T-cell (primary cell): ENCODE results near the gene CSF2. TPM values are rescaled to one million over a fixed set of nuclear protein-coding genes. Genes with fewer than 3 reads are reported as not detected.
"Not testable (repeated sequence)": the region's sequence is repeated elsewhere in the genome, so short reads cannot be mapped to it uniquely, and the experiment has no call there.

Experiments
- ATAC-seq, 4 experiments: fragments of 200-7000 bp in 3 of 4; fragments of 150-1000 bp in 1 of 4; cut with Tn5 transposase; replicated peaks in 1 of 4; 1 replicate in 3 of 4; 2 replicates in 1 of 4; pipeline ENCODE4 v1.10.0; 2021; ENCODE audit warnings: moderate library complexity in 3 of 4, mild to moderate bottlenecking in 2 of 4, moderate number of reproducible peaks in 1 of 4
- CTCF ChIA-PET, 2 donors: fragments of 300-600 bp; sonication (Branson Sonifier 250); formaldehyde crosslinking; loops; one replicate each; lab custom pipeline; 2022; ENCODE audit warnings: antibody characterized with exemption in 2 of 2; lab: Charles Lee
- POLR2A ChIA-PET, 2 donors: fragments of 300-600 bp; sonication (Branson Sonifier 250); formaldehyde crosslinking; loops; one replicate each; lab custom pipeline; 2022; ENCODE audit warnings: antibody characterized with exemption in 2 of 2; lab: Charles Lee
- DNase-seq, 35 experiments: peaks; one replicate each; pipeline versions ENCODE4 v3.0.0 to v3.0.0-alpha.2; 2013 to 2023
- H3K27ac ChIP-seq: one replicate; pipeline ENCODE4 v1.5.1; 2013; ENCODE audit warnings: low read length
- H3K27me3 ChIP-seq, 2 experiments: replicated peaks in 1 of 2; 1 replicate in 1 of 2; 2 replicates in 1 of 2; pipeline versions ENCODE4 v1.6.1 to v1.7.0; 2013; ENCODE audit warnings: low read length in 1 of 2, mixed read lengths in 1 of 2; ENCODE audit not compliant: control insufficient read depth in 2 of 2, insufficient read depth in 2 of 2; ENCODE audit errors: extremely low read depth in 1 of 2
- H3K36me3 ChIP-seq, 2 donors: 1 replicate in 1 of 2; 2 replicates in 1 of 2; pipeline versions ENCODE4 v1.6.1 to v1.7.0; 2013; ENCODE audit warnings: low read length in 1 of 2; ENCODE audit not compliant: control insufficient read depth in 2 of 2, insufficient read depth in 1 of 2; ENCODE audit errors: extremely low read depth in 1 of 2
- H3K4me1 ChIP-seq, 2 experiments: 1 replicate in 1 of 2; 2 replicates in 1 of 2; pipeline versions ENCODE4 v1.6.1 to v1.7.0; 2013; ENCODE audit warnings: low read length in 2 of 2, mixed read lengths in 1 of 2; ENCODE audit not compliant: insufficient read depth in 2 of 2, control insufficient read depth in 1 of 2; ENCODE audit errors: extremely low read depth in 1 of 2
- H3K4me3 ChIP-seq, 2 donors: 1 replicate in 1 of 2; 2 replicates in 1 of 2; pipeline versions ENCODE4 v1.5.1 to v1.7.0; 2013; ENCODE audit warnings: mild to moderate bottlenecking in 2 of 2, low read length in 1 of 2, moderate library complexity in 1 of 2; ENCODE audit not compliant: control insufficient read depth in 1 of 2; ENCODE audit errors: extremely low read depth in 1 of 2
- H3K9me3 ChIP-seq: 2 replicates; pipeline ENCODE4 v1.7.0; 2013
- H3K27ac Mint-ChIP-seq, 2 donors: one replicate each; pipeline ENCODE4 v1.8.0; 2020 to 2021; ENCODE audit warnings: mild to moderate bottlenecking in 2 of 2, mixed read lengths in 2 of 2
- H3K27me3 Mint-ChIP-seq, 2 donors: one replicate each; pipeline ENCODE4 v1.8.0; 2021 to 2022; ENCODE audit warnings: mixed read lengths in 2 of 2
- H3K36me3 Mint-ChIP-seq: one replicate; pipeline ENCODE4 v1.8.0; 2021; ENCODE audit warnings: mixed read lengths
- H3K4me1 Mint-ChIP-seq, 3 donors: one replicate each; pipeline ENCODE4 v1.8.0; 2020 to 2022; ENCODE audit warnings: mixed read lengths in 3 of 3, mild to moderate bottlenecking in 1 of 3
- H3K4me3 Mint-ChIP-seq, 3 donors: one replicate each; pipeline ENCODE4 v1.8.0; 2020 to 2022; ENCODE audit warnings: mild to moderate bottlenecking in 3 of 3, mixed read lengths in 3 of 3, moderate library complexity in 3 of 3
- H3K9me3 Mint-ChIP-seq, 3 donors: one replicate each; pipeline ENCODE4 v1.8.0; 2020 to 2022; ENCODE audit warnings: mixed read lengths in 3 of 3
- WGBS: methylation state at CpG from one replicate; pipeline ENCODE4 v1.1.5; 2013; ENCODE audit warnings: missing lambda C conversion rate; ENCODE audit not compliant: insufficient coverage; 5-methylcytosine and 5-hydroxymethylcytosine counted together
- total RNA-seq, 35 experiments: library from RNA in 6 of 35; stranded (reverse) in 6 of 35; fragments of 120-200 nt in 1 of 35; gene quantifications; one replicate each; pipeline versions ENCODE4 v1.2.1 to v1.2.4 and lab custom pipeline; 2013 to 2026

CSF2 gene
- total RNA-seq, 5 donors from 2014 or later (not counting 1 experiment from before 2014, with no cell fraction given), result 0.89 TPM; not detected in 4

DNA sequence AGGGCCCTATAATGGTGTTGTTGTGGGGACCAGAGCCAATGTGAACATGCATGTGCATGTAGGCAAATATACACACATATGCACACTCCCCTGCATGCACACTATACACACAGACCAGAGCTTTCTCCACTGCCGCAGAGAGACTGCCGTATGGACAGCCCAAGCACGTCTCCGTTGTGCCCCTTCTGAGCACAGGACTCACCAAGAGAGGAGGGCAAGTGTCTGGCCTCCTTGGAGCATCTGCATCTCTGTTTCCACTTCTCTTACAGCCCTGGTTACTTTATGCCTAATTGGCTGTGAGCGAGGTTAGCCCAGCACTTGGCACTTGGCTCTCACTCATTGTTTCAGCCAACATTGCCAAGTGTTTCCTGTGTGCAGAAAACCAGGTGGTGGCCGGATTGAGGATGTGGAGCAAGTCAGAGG, 30.4 kb downstream of the CSF2 start:
- WGBS, result 6% methylated on average over 5 of the region's 6 CpGs
- Histone ChIP-seq H3K4me3 (no peak overlapping the region), H3K36me3 (no peaks in the 10 kb centered on the region), H3K27ac (peak overlapping the region; percentile 93), H3K4me1 (peaks cover 14 to 63% of the 10 kb centered on the region in 2 experiments), H3K9me3 (no peaks in the 10 kb centered on the region), H3K27me3 (no peaks in the 10 kb centered on the region)
- ATAC-seq (peak in 2 of 4 experiments; percentile 9 to 55), DNase-seq (no peak)
- no peaks in the 10 kb centered on the region for H3K27me3 Mint-ChIP-seq
- H3K36me3 Mint-ChIP-seq, result no peaks in the 10 kb centered on the region
- ChIA-PET POLR2A (interaction anchor here in 1 of 2 donors (0.5 to 0.6 kb wide), 2 partner anchors 846 to 856 kb away, joined by 3 to 15 read pairs; no protein-coding TSS in a partner anchor), CTCF (interaction anchor here in 1 of 2 donors (1.1 kb wide), 1 partner anchor 33 kb away, joined by 4 read pairs; no protein-coding TSS in a partner anchor)
- peak overlapping the region; percentile 85 to 88 for H3K27ac Mint-ChIP-seq
- H3K9me3 Mint-ChIP-seq, result no peaks in the 10 kb centered on the region
- peaks cover 59 to 80% (median 70%) of the 10 kb centered on the region in 3 donors for H3K4me1 Mint-ChIP-seq
- H3K4me3 Mint-ChIP-seq, result peak overlapping the region; percentile 2 to 55 (median 15)

DNA sequence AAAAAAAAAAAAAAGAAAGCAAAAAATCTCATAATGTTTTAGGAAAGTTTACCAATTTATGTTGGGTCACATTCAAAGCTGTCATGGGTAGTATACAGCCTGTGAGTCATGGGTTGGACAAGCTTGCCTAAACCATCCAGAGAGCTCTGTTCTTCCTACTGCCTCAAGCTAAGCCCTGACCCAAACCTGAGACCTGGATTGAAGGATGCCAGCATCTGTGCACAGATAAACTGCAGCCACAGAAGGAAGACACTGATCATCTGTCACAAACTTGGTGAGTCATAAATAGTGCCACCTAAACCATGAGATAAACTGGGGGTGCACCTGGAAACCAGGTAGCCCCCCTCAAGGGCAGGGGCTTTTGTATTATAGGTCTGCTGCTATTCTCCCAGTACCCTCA, 31.0 kb downstream of the CSF2 start:
- no peaks in the 10 kb centered on the region for H3K27me3 Mint-ChIP-seq
- H3K27me3 ChIP-seq, result no peaks in the 10 kb centered on the region
- ChIA-PET CTCF (interaction anchor here in 1 of 2 donors (0.6 to 1.1 kb wide), 3 partner anchors 33 to 1901 kb away, joined by 4 to 7 read pairs (median 5); no protein-coding TSS in a partner anchor), POLR2A (interaction anchor here in 1 of 2 donors (0.5 to 0.6 kb wide), 3 partner anchors 70 to 845 kb away, joined by 3 to 16 read pairs (median 7); no protein-coding TSS in a partner anchor)
- H3K9me3 ChIP-seq, result no peaks in the 10 kb centered on the region
- H3K9me3 Mint-ChIP-seq, result no peaks in the 10 kb centered on the region
- DNase-seq, result no peak
- peaks cover 54 to 78% (median 66%) of the 10 kb centered on the region in 3 donors for H3K4me1 Mint-ChIP-seq
- no peaks in the 10 kb centered on the region for H3K36me3 Mint-ChIP-seq
- no peaks in the 10 kb centered on the region for H3K36me3 ChIP-seq
- no peak overlapping the region for H3K4me3 ChIP-seq
- peak overlapping the region; percentile 68 to 72 for H3K27ac Mint-ChIP-seq
- ATAC-seq, result no peak
- H3K4me3 Mint-ChIP-seq, result no peak overlapping the region
- H3K4me1 ChIP-seq, result peaks cover 14 to 63% of the 10 kb centered on the region in 2 experiments
- H3K27ac ChIP-seq, result peak overlapping the region; percentile 93

DNA sequence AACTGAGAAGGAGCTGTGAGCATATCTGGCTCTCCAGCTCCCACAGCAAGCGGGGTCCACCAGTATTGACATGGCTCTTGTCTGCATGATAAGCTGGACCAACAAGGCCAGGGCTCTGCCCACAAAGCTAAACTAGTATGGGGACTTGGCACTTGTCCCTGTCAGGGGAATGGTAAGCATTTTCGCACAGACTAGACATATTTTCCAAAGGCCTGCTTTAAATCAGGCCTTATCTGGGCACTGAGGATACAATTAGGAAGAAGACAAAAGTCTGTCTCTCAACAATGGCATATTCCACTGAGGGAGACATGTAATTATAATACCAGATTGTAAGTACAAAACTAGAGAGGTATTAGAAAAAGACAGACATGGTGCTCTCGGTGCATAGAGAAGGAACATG, 32.1 kb downstream of the CSF2 start:
- no peak overlapping the region for H3K4me3 ChIP-seq
- H3K36me3 ChIP-seq, result no peaks in the 10 kb centered on the region
- Mint-ChIP-seq H3K27ac (peak overlapping the region in 1 of 2 donors; percentile 65), H3K4me3 (no peak overlapping the region), H3K36me3 (no peaks in the 10 kb centered on the region), H3K27me3 (no peaks in the 10 kb centered on the region), H3K9me3 (no peaks in the 10 kb centered on the region), H3K4me1 (peaks cover 51 to 77% (median 65%) of the 10 kb centered on the region in 3 donors)
- WGBS, result 100% methylated on average over 1 of the region's 3 CpGs
- no peaks in the 10 kb centered on the region for H3K9me3 ChIP-seq
- ATAC-seq (no peak), DNase-seq (no peak)
- ChIA-PET POLR2A (no interaction called here), CTCF (no interaction called here)
- H3K4me1 ChIP-seq, result peaks cover 14 to 60% of the 10 kb centered on the region in 2 experiments
- no peak overlapping the region for H3K27ac ChIP-seq
- H3K27me3 ChIP-seq, result no peaks in the 10 kb centered on the region

GRCh38 chr5:132108495-132108894, 34.9 kb downstream of the CSF2 start:
- H3K36me3 ChIP-seq, H3K36me3 Mint-ChIP-seq, H3K27ac ChIP-seq, H3K4me3 ChIP-seq, ATAC-seq, H3K9me3 Mint-ChIP-seq, DNase-seq, H3K27me3 Mint-ChIP-seq, H3K27ac Mint-ChIP-seq, POLR2A ChIA-PET, H3K9me3 ChIP-seq, CTCF ChIA-PET, H3K4me3 Mint-ChIP-seq, H3K27me3 ChIP-seq: not testable (repeated sequence)
- no CpG with 5 or more reads among the region's 1 CpG for whole genome bisulfite sequencing
- peaks cover 37 to 69% (median 49%) of the 10 kb centered on the region in 3 donors for H3K4me1 Mint-ChIP-seq
- peaks cover 9 to 42% of the 10 kb centered on the region in 2 experiments for H3K4me1 ChIP-seq

DNA sequence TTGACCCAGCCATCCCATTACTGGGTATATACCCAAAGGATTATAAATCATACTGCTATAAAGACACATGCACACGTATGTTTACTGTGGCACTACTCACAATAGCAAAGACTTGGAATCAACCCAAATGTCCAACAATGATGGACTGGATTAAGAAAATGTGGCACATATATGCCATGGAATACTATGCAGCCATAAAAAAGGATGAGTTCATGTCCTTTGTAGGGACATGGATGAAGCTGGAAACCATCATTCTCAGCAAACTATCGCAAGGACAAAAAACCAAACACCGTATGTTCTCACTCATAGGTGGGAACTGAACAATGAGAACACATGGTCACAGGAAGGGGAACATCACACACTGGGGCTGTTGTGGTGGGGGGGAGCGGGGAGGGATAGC, 35.4 kb downstream of the CSF2 start:
- ATAC-seq, H3K9me3 Mint-ChIP-seq, H3K9me3 ChIP-seq, H3K27me3 ChIP-seq, H3K27ac ChIP-seq, CTCF ChIA-PET, H3K4me3 ChIP-seq, H3K27me3 Mint-ChIP-seq, POLR2A ChIA-PET, H3K27ac Mint-ChIP-seq, H3K4me3 Mint-ChIP-seq, DNase-seq, H3K36me3 Mint-ChIP-seq, H3K36me3 ChIP-seq: not testable (repeated sequence)
- H3K4me1 Mint-ChIP-seq, result peaks cover 32 to 67% (median 47%) of the 10 kb centered on the region in 3 donors
- WGBS, result no CpG with 5 or more reads among the region's 4 CpGs
- H3K4me1 ChIP-seq, result peaks cover 5 to 40% of the 10 kb centered on the region in 2 experiments

- Mint-ChIP-seq H3K27ac (peak overlapping the region; percentile 37 to 87), H3K4me3 (no peak overlapping the region), H3K36me3 (no peaks in the 10 kb centered on the region), H3K4me1 (peaks cover 30 to 67% (median 46%) of the 10 kb centered on the region in 3 donors), H3K9me3 (peaks cover 0 to 6% (median 2%) of the 10 kb centered on the region in 3 donors), H3K27me3 (no peaks in the 10 kb centered on the region)
- Histone ChIP-seq H3K27me3 (no peaks in the 10 kb centered on the region), H3K4me3 (no peak overlapping the region), H3K9me3 (no peaks in the 10 kb centered on the region), H3K36me3 (no peaks in the 10 kb centered on the region), H3K27ac (no peak overlapping the region), H3K4me1 (peaks cover 4 to 40% of the 10 kb centered on the region in 2 experiments)
- ATAC-seq (no peak), DNase-seq (no peak)
- POLR2A ChIA-PET, result interaction anchor here in 1 of 2 donors (0.7 kb wide), 1 partner anchor 64 kb away, joined by 5 read pairs; no protein-coding TSS in a partner anchor
- no CpG with 5 or more reads among the region's 3 CpGs for WGBS
- CTCF ChIA-PET, result interaction anchor here in 1 of 2 donors (0.7 kb wide), 1 partner anchor 108 kb away, joined by 3 read pairs; no protein-coding TSS in a partner anchor
These were observed 36.0 kb downstream of the CSF2 start for GRCh38 chr5:132109494-132110053.
